NCI-H82 treated with DMSO at 0.1 percent for 48 hours (cell line): ENCODE data around the gene ELMO1.
"Not testable (repeated sequence)": the region's sequence is repeated elsewhere in the genome, so short reads cannot be mapped to it uniquely, and the experiment has no call there.

Experiments
- DNase-seq: peaks from one replicate; lab custom pipeline; 2025; ENCODE audit not compliant: unreplicated experiment; lab: John Stamatoyannopoulos, UW

ELMO1 gene

GRCh38 chr7:37149051-37149772 is 299.5 kb downstream of the ELMO1 start:
- DNase-seq: no peak

DNA sequence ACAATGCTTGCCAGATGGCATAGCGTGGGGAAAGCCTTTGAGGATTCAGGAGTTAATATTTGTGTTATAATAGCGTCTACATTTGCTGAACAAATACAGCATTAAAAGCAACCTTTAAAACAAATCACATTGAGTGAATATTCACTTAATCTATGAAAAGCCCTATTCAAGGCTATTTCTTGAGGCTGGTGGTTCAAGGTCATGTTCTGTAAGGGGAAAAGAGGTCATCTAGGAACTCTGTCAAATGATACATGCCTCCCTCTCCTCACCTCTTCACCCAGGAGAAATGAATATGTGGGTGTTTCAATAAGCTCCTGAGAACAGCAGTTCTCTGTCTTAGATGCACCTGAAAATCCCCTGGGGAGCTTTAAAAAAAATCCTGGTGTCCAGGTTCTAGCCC is 303.0 kb downstream of the ELMO1 start:
- DNase-seq: no peak

DNA sequence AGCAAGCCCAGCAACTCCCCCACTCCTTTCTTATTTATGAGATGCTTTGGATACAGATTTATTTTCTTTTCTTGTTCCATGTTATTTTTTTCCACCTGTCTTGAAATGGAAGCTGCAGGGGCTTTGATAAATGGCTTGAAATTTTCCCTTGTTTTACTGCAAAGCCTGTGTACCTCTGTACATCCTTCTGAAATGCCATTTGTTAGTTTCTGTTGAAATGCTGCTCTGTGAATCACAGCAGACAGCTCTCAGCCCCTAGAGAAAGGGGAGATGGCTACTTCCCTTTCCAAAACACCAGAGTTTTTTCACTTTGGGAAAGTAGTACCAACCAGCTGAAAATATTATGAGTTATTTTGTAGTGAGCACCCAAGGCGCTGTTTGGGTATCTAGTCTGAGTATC is 304.2 kb downstream of the ELMO1 start:
- no peak for DNase-seq

DNA sequence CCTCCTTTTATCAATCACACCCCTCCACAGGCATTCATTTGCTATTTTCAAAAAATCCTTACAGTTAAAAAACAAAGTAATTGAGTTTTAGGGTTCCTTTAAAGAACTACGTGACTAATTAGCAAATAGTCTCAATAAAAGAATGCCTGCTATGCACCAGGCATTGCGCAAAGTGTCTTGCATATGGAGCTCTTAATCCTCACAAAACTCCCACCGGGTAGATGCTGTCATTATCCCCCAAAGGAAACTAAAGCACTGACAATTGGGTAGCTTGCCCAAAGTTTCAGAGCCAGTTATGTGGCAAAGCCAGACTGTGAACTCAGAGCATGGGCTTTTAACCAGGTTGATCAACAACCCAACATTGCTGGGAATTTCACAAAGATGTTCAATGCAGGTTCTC is 305.7 kb downstream of the ELMO1 start:
- DNase-seq: no peak

- no peak for DNase-seq
Observed at GRCh38 chr7:37141742-37142141, 306.9 kb downstream of the ELMO1 start.

GRCh38 chr7:37133902-37134301 is 314.8 kb downstream of the ELMO1 start:
- DNase-seq: not testable (repeated sequence)

DNA sequence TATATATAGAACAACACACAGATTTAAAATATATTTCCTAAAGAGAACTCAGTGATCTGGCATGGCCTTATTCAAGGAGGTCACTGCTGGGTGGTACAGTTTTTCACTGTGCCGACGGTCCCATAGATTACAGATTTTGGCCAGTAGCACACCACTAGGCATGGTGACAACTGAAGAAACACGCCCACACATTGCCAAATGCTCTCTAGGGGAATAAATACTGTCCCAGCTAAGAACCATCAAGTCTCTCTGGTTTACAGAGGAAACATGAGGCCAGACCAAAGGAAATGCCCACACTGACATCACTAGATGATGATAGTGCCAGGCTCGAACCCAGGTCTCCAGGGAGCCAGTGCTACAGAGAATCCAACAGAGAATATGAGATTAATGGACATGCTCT is 316.8 kb downstream of the ELMO1 start:
- no peak for DNase-seq

DNA sequence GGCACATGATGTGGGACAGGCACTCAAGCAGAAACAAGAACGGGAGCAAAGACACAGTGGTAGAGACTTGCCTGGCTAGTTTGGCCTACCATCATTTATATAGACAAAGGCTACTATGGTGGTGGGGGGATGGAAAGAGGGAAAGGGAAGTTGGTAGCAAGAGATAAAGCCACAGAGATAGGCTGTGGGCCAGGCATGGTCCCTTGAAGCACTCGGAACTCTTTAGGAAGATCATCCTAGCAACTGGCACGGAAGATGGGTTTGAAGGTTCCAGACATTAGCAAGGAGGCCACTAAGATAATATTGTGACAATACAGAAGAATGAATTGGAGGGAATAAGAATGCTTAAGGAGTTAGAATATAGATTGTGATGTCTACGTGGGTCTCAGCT is 319.6 kb downstream of the ELMO1 start:
- no peak for DNase-seq

GRCh38 chr7:37128327-37129034 is 320.2 kb downstream of the ELMO1 start:
- no peak for DNase-seq

- DNase-seq: no peak
Observed at GRCh38 chr7:37119296-37119860, 329.3 kb downstream of the ELMO1 start.

DNA sequence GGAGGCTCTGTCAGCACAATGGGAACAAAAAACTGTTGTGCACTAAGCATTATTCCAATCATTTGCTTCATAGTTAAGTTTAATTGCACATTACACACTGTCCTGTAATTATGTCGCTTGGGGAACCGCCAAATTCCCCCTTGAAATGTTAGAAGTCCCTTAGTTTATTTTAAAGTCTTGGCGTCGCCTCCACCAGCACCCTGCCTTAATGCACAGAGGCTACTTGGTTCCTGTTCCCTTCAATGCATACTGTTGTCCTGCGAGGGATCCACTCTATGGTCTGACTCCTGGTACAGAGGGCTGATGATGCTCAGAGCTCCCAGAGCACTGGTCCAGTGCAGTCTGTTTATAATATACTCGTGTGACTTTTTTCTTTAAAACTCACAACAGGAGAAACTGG is 330.7 kb downstream of the ELMO1 start:
- no peak for DNase-seq

- DNase-seq: no peak
Observed at GRCh38 chr7:37117292-37117691, 331.4 kb downstream of the ELMO1 start.

DNA sequence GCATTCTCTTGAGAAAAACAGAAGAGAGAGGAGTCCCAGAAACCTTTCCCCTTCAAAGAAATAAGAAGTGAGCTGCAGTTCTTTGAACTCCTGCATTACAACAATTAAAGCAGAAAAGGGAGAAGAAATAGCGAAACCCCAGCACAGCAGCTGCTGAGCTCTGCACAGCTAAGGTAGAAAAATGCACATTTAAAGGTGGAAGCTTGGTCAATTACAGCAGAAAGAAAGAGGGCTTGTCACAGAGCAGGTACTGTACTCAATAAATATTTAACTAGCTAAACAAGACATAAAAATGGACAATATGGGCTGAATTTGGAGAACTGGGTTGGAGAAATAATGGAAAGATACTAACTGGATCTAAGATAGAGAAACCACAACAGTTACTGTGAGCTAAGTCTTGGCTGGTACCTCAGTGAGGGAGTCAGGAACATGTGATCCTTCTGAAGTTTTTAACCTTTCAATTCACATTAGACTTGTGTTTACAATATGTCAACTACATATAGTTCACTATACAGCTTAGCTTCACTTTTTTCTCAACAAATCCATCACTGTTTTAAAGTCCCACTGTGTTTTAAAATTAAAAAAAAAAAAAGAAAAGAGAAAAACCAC is 332.5 kb downstream of the ELMO1 start:
- DNase-seq: no peak

GRCh38 chr7:37113661-37114355 is 334.9 kb downstream of the ELMO1 start:
- DNase-seq: no peak

DNA sequence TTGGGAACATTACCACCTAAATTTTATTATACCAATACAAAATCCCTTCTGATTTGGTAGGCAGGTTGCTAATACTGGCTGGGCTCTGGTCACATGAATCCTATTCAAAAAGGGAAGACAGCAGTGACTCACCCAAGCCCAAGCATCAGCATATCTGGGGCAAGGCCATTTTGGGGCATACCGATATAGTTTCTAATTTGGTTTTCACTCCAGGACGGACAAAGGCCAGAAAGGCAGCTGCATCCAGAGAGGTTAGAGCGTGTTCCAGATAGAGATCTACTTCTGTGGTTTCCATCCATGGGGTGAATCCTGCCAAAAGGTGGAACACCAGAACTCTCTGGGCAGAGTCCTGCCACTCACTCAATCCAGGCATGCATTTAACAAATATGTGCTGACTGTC is 335.8 kb downstream of the ELMO1 start:
- no peak for DNase-seq

DNA sequence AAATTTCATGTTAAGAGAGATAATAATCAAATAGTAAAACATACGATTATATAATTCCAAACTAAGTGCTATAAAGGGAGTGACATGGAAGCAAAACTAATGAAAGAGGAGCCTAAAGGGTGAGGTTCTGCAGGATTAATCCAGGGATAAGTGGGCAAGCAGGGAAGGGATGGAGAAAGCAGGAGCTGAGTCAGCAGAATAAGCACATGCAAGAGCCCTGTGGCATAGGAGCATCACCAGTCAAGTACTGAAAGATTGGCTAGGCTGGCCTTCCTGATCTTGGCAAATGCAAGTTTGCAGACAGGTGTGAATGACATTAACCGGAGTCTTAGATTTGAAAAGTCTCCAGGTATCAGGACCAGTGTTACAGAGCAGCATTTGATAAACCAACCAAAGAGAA is 336.4 kb downstream of the ELMO1 start:
- no peak for DNase-seq

GRCh38 chr7:37111459-37111858 is 337.2 kb downstream of the ELMO1 start:
- no peak for DNase-seq

GRCh38 chr7:37110660-37111424 is 337.8 kb downstream of the ELMO1 start:
- no peak for DNase-seq

DNA sequence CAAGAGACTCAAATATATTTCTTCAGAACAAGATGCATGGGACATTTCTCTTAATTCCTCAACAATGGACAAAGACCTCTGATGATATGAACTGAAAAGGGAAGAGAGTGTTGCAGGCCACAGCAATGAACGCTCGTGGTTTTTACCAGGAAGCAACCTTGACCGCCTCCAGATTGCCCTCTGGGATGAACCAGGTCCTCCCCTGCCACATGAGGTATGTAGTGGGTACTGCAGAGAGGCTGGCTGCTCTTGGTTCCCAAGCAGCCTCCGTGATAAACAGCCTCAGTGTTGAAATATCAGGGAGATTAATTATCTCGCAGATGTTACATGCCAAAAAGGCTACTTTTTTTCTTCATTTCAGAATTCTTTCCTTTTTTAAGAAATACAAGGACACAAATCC is 338.8 kb downstream of the ELMO1 start:
- DNase-seq: no peak

DNA sequence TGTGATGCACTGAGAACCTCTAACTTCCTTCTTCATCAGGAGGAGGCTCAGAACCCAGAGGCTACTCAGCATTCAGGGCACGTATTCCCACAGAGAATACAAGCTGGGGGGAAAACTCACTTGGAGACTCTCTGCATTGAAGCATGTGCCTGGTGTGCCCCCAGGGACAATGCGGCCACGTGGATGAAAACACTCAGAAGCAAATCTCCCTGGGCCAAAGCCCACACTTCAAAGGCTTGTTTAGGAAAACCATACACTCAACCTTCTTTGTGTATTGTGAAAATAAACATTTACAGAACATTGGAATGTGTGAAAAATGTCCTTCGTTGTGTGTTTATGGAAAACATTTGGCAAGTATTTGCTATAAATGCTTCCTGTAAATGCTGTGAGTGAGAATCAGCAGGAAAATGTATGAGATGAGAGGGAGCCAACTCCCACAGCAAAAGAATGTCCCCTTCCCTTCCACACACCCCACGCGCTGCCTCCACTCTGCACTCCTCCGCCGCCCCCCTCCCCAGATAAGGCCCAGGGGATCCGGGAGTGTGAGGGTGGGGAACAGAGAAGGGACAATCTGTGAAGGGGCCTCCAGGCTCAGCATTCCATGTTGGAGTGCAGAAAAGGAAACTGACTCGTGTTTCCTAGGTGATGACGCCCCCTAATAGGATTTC is 339.5 kb downstream of the ELMO1 start:
- no peak for DNase-seq
